ENCODE results near the gene GALE. TPM values are rescaled to one million over a fixed set of nuclear protein-coding genes. Genes with fewer than 3 reads are reported as not detected.

Gene GALE
- total and polyA plus RNA-seq, 2 donors (not counting 1 experiment from before 2014, with no cell fraction given), result 11.9 to 16.0 TPM

DNA sequence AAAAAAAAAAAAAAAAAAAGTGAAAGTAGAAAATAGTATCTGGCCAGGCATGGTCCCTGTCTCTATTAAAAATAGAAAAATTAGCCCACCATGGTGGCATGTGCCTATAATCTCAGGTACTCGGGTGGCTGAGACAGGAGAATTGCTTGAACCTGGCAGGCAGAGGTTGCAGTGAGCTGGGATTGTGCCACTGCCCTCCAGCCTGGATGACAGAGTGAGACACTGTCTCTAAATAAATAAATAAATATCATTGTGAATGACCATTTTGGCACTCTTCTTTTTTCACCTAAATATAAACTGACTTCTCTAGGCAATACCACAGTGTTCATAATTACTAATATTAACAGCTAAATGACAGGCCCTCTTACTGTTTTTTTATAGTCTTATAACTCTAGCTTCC, 42.7 kb downstream of the GALE start:
- DNase-seq (ENCODE audit: low read depth in 2 of 2), result no peak
- Histone ChIP-seq H3K9ac (ENCODE audit: insufficient read depth, low read length) (no peak overlapping the region), H2AFZ (ENCODE audit: low read length) (no peak overlapping the region), H3K4me2 (ENCODE audit: extremely low read depth, insufficient read depth, low read length) (no peak overlapping the region), H3K27ac (ENCODE audit: insufficient read depth, low read length) (no peak overlapping the region), H4K20me1 (ENCODE audit: control insufficient read depth, extremely low read depth, insufficient read depth, low read length) (no peaks in the 10 kb centered on the region), H3K79me2 (ENCODE audit: control insufficient read depth, insufficient read depth, low read length) (peaks cover 4% of the 10 kb centered on the region), H3K4me3 (replicated peaks in 1 of 4; ENCODE audit: control extremely low read depth in 1 of 4, insufficient read depth in 1 of 4, low read depth in 3 of 4, low read length in 4 of 4) (no peak overlapping the region), H3K36me3 (ENCODE audit: control insufficient read depth, insufficient read depth, low read length) (peaks cover 35% of the 10 kb centered on the region), H3K27me3 (ENCODE audit: control insufficient read depth, insufficient read depth, low read length) (no peaks in the 10 kb centered on the region), H3K4me1 (ENCODE audit: control insufficient read depth, extremely low read depth, insufficient read depth, low read length) (peaks cover 8% of the 10 kb centered on the region), H3K9me3 (ENCODE audit: control insufficient read depth, insufficient read depth, low read depth, low read length) (no peaks in the 10 kb centered on the region)
- TF ChIP-seq, protein P1, sequence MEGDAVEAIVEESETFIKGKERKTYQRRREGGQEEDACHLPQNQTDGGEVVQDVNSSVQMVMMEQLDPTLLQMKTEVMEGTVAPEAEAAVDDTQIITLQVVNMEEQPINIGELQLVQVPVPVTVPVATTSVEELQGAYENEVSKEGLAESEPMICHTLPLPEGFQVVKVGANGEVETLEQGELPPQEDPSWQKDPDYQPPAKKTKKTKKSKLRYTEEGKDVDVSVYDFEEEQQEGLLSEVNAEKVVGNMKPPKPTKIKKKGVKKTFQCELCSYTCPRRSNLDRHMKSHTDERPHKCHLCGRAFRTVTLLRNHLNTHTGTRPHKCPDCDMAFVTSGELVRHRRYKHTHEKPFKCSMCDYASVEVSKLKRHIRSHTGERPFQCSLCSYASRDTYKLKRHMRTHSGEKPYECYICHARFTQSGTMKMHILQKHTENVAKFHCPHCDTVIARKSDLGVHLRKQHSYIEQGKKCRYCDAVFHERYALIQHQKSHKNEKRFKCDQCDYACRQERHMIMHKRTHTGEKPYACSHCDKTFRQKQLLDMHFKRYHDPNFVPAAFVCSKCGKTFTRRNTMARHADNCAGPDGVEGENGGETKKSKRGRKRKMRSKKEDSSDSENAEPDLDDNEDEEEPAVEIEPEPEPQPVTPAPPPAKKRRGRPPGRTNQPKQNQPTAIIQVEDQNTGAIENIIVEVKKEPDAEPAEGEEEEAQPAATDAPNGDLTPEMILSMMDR (conservative IDR thresholded peaks at IDR 0.05 in 1 of 2, IDR thresholded peaks at IDR 0.05 in 1 of 2; ENCODE audit: low read depth in 1 of 2, low read length in 2 of 2), result no peak
- no peak for TF ChIP-seq EZH2 (IDR thresholded peaks at IDR 0.05; ENCODE audit: low read length, missing control alignments)

- peaks cover 6% of the 10 kb centered on the region for H3K79me2 ChIP-seq (ENCODE audit: control insufficient read depth, insufficient read depth, low read length)
These were observed 43.9 kb downstream of the GALE start for GRCh38 chr1:23756676-23757075.

DNA sequence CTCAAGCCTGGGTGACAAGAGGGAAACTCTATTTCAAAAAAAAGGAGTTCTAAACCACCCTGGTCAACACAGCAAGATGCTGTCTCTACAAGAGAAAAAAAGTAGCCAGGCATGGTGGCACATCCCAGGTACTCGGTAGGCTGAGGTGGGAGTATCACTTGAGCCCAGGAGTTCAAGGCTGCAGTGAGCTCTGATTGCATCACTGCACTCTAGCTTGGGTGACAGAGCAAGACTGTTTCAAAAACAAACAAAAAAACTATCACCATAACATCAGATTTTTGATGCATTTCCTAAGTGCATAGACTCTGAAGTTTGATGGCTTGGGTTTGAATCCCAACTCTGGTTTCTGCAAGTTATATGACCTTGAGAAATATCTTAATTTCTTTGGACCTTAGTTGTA, 47.6 kb downstream of the GALE start:
- DNase-seq (ENCODE audit: low read depth in 2 of 2), result no peak
- H2AFZ ChIP-seq (ENCODE audit: low read length), result no peak overlapping the region
- TF ChIP-seq EZH2 (IDR thresholded peaks at IDR 0.05; ENCODE audit: low read length, missing control alignments), result no peak
- TF ChIP-seq, protein P1 (conservative IDR thresholded peaks at IDR 0.05 in 1 of 2, IDR thresholded peaks at IDR 0.05 in 1 of 2; ENCODE audit: low read depth in 1 of 2, low read length in 2 of 2), result no peak
- H3K4me1 ChIP-seq (ENCODE audit: control insufficient read depth, extremely low read depth, insufficient read depth, low read length), result peaks cover 8% of the 10 kb centered on the region
- H3K36me3 ChIP-seq (ENCODE audit: control insufficient read depth, insufficient read depth, low read length), result peaks cover 38% of the 10 kb centered on the region
- H3K4me3 ChIP-seq (replicated peaks in 1 of 4; ENCODE audit: control extremely low read depth in 1 of 4, insufficient read depth in 1 of 4, low read depth in 3 of 4, low read length in 4 of 4), result no peak overlapping the region
- peaks cover 28% of the 10 kb centered on the region for H3K79me2 ChIP-seq (ENCODE audit: control insufficient read depth, insufficient read depth, low read length)
- H3K27me3 ChIP-seq (ENCODE audit: control insufficient read depth, insufficient read depth, low read length), result no peaks in the 10 kb centered on the region
- H3K4me2 ChIP-seq (ENCODE audit: extremely low read depth, insufficient read depth, low read length), result no peak overlapping the region
- H3K9me3 ChIP-seq (ENCODE audit: control insufficient read depth, insufficient read depth, low read depth, low read length), result no peaks in the 10 kb centered on the region
- H4K20me1 ChIP-seq (ENCODE audit: control insufficient read depth, extremely low read depth, insufficient read depth, low read length), result no peaks in the 10 kb centered on the region
- no peak overlapping the region for H3K27ac ChIP-seq (ENCODE audit: insufficient read depth, low read length)
- H3K9ac ChIP-seq (ENCODE audit: insufficient read depth, low read length), result no peak overlapping the region

More at GRCh38 chr1:23756676-23757075, 43.9 kb downstream of the GALE start:
- no peak for TF ChIP-seq EZH2 (IDR thresholded peaks at IDR 0.05; ENCODE audit: low read length, missing control alignments)
- TF ChIP-seq, protein P1 (conservative IDR thresholded peaks at IDR 0.05 in 1 of 2, IDR thresholded peaks at IDR 0.05 in 1 of 2; ENCODE audit: low read depth in 1 of 2, low read length in 2 of 2), result no peak
- peak; percentile 42 to 57 for DNase-seq (ENCODE audit: low read depth in 2 of 2)
- H3K4me3 ChIP-seq (replicated peaks in 1 of 4; ENCODE audit: control extremely low read depth in 1 of 4, insufficient read depth in 1 of 4, low read depth in 3 of 4, low read length in 4 of 4), result no peak overlapping the region
- H3K9me3 ChIP-seq (ENCODE audit: control insufficient read depth, insufficient read depth, low read depth, low read length), result no peaks in the 10 kb centered on the region
- H4K20me1 ChIP-seq (ENCODE audit: control insufficient read depth, extremely low read depth, insufficient read depth, low read length), result no peaks in the 10 kb centered on the region
- no peak overlapping the region for H3K4me2 ChIP-seq (ENCODE audit: extremely low read depth, insufficient read depth, low read length)
- H3K4me1 ChIP-seq (ENCODE audit: control insufficient read depth, extremely low read depth, insufficient read depth, low read length), result peaks cover 8% of the 10 kb centered on the region
- no peak overlapping the region for H3K27ac ChIP-seq (ENCODE audit: insufficient read depth, low read length)
- H3K9ac ChIP-seq (ENCODE audit: insufficient read depth, low read length), result no peak overlapping the region
- H2AFZ ChIP-seq (ENCODE audit: low read length), result no peak overlapping the region
- no peaks in the 10 kb centered on the region for H3K27me3 ChIP-seq (ENCODE audit: control insufficient read depth, insufficient read depth, low read length)
- peaks cover 39% of the 10 kb centered on the region for H3K36me3 ChIP-seq (ENCODE audit: control insufficient read depth, insufficient read depth, low read length)
